SIG-M5 (cell line): ENCODE measurements around the gene LCE3B.
"Not testable (repeated sequence)": the region's sequence is repeated elsewhere in the genome, so short reads cannot be mapped to it uniquely, and the experiment has no call there.

Source experiments
- DNase-seq: peaks from one replicate; lab custom pipeline; 2025; lab: John Stamatoyannopoulos, UW

LCE3B gene

GRCh38 chr1:152613511-152613910 lies at the start of gene LCE3B:
Gene LCE3B (plus strand): TSS chr1:152613811. CDS start chr1:152613811, 0 bp downstream.
- DNase-seq = no peak

DNA sequence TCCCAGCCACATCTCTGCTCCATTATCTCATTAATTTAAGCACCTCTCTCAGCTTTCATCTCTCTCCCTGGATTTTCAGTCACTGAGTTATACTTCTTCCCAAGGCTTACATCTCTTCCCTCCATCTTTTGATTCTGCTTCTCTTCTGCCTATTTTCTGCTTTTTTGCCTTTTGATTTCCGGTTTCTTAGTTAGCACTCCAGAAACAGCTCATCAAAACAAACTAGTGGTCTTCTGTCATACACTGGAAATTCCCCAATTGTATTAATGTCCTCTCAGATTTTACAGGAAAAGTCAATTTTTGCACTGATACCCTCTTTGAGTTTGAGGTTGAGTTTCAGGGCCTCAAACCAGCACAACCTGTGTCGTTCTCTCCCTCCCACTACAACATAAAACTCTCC lies 48.5 kb upstream of the LCE3B start:
- DNase-seq = no peak

GRCh38 chr1:152565535-152566215 lies 47.9 kb upstream of the LCE3B start:
- no peak for DNase-seq

DNA sequence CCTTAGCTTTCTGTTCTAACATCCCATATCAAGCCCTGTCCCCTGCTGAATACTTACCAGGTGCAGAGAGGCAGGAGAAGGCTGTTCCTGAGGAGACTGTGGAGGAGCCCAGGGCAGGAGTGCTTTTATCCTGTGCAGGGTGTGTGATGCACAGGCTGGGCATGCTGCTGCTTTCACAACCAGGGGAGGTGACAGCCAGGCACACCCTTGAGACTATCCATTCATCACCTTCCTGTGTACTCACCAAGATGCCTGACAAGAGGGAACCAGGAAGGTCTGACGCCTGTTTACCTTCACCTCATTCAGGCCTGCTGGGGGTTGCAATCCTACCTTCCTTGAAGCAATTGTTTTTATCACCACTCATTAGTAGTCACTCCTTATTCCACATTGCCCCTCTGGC lies 46.9 kb upstream of the LCE3B start, which contains the start of gene LCE3E:
LCE3E (minus strand) TSS at position 100 of the 400 bp plus-strand sequence. CDS start 572 bp downstream, outside the sequence.
- DNase-seq = no peak

DNA sequence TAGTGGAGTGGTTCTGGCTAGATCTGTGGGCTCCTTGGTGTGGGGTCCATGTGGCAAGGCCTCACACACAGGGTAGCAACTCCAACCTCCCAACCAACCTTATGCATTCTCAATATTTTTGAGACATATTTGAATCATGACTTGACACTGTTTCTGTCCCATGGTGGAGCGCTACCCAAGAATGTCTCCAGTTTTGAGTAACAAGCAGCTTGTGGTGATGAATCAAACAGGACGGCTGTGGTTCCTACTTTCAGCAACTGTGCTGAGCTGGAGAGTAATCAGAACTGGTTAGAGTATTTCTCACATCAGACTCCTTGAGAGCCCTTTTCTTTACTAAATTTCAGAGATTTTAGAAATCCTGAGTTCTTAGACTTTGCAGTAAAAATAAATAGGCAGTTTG lies 36.4 kb upstream of the LCE3B start:
- no peak for DNase-seq

DNA sequence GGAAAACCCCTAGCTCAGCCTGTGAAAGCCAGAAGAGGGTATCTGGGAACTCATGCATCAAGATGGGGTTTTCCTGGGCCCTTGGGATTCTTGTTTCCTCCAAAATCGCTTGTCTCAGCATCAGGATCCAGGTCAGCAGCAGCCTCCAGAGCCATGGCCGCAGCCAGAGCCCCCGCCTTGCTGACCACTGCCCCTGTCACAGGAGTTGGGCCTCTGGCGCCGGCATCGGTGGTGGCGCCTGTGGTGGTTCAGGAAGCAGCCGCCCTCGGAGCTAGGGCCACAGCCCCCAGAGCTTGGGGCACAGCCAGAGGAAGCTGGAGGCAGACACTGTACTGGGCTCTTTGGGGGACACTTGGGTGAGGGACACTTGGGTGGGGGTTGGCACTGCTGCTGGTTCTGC lies 34.1 kb upstream of the LCE3B start:
- DNase-seq = not testable (repeated sequence)

DNA sequence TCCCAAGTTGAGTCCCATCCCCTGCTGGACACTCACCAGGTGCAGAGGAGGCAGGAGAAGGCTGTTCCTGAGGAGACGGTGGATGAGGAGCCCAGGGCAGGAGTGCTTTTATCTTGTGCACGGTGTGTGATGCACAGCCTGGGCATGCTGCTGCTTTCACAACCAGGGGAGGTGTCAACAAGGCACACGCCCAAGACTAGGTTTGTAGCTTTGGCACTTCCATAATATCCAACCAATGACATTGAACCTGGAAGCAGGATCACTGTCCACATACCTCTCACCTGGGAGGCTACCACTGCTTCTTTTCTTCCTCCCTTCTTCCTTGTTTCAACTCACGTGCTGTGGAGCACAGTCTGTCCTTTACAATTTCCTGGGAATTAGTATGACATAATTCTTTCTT lies 33.2 kb upstream of the LCE3B start, which contains the start of gene LCE3D:
LCE3D (minus strand) TSS at position 84 of the 400 bp plus-strand sequence. CDS start 580 bp downstream, outside the sequence.
- DNase-seq = no peak

DNA sequence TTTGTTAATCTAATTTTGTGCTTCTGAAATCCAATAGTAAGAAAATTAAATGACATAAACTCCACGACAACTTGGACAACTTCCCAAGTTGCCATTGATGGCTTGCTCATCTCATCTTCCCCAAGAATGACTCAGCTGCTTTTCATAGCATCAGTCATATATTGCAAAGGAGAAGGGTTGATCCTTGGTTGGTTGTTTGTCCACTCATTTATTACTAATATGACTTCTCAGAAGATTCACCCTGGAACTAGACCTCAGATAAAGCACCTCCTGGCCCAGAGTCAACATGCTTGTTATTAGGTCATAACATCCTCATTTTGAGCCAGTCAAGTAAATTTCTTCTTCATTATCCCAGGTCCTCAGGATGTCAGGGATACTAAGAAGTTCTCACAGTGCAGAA lies 31.0 kb upstream of the LCE3B start:
- no peak for DNase-seq

GRCh38 chr1:152585586-152585985 lies 28.0 kb upstream of the LCE3B start:
- no peak for DNase-seq

DNA sequence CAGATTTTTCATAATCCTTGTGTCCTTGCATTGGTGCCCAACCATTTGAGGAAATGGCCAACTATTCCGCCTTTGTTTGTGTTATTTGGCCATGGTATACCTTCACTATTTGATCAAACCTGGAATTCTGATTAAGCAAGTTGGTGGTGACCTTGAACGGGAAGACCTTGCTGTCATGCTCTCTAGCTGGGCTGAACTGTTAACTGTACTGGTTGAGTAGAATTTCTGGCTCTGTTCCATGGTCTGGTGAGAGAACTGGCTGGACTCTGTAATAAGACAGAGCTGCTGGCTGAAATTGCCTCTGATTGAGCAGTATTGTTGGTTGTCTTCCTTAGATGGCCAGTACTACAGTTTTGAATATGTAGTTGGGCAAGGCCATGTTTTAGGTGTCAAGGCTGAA lies 16.6 kb upstream of the LCE3B start:
- no peak for DNase-seq

GRCh38 chr1:152599934-152600333 lies 13.7 kb upstream of the LCE3B start, which contains the start of gene LCE3C:
Gene LCE3C (plus strand): TSS chr1:152600234. CDS start chr1:152600732, 498 bp downstream.
- no peak for DNase-seq

GRCh38 chr1:152621993-152622392 lies 8.4 kb downstream of the LCE3B start:
- no peak for DNase-seq

GRCh38 chr1:152622803-152623202 lies 9.2 kb downstream of the LCE3B start, which contains the start of gene LCE3A:
Gene LCE3A (minus strand): TSS chr1:152623103. CDS start chr1:152623103, 0 bp downstream.
- no peak for DNase-seq

- DNase-seq = no peak
Measured at GRCh38 chr1:152623203-152623844, 9.7 kb downstream of the LCE3B start.

- no peak for DNase-seq
Measured at GRCh38 chr1:152626744-152627143, 13.1 kb downstream of the LCE3B start.

- DNase-seq = no peak
Measured at GRCh38 chr1:152630596-152630995, 17.0 kb downstream of the LCE3B start.

- no peak for DNase-seq
Measured at GRCh38 chr1:152640351-152640750, 26.7 kb downstream of the LCE3B start.

GRCh38 chr1:152643945-152644344 lies 30.3 kb downstream of the LCE3B start:
- no peak for DNase-seq

- no peak for DNase-seq
Measured at GRCh38 chr1:152645146-152645545, 31.5 kb downstream of the LCE3B start.

- DNase-seq = no peak
Measured at GRCh38 chr1:152646656-152647055, 33.0 kb downstream of the LCE3B start.

GRCh38 chr1:152654110-152654509 lies 40.5 kb downstream of the LCE3B start:
- DNase-seq = no peak

DNA sequence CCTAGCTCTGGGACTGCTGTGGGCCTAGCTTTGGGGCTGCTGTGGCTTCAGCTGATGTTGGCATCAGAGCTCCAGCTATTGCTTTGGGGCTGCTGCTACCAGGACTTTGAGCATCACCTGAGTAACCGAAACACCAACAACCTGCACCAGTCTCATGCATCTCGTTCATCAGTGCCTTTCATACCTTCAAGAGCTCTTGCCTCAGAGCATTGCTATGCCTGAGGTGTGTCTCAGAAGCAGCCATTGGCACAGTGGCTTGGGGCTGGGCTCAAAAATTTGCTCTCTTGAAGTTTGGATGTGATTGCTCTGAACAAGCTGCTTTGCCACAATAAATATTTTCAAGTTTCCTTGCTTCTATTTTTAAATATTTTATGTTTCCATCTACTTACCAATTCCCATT lies 42.8 kb downstream of the LCE3B start:
- DNase-seq = no peak

- DNase-seq = no peak
Measured at GRCh38 chr1:152657677-152658076, 44.1 kb downstream of the LCE3B start.
